HUES6 (cell line): ENCODE results near the gene POU6F2.

Experiments
- H3K27ac ChIP-seq: 2 replicates; pipeline ENCODE4 v1.7.0; 2013; ENCODE audit warnings: low read depth, mild to moderate bottlenecking, low read length, inconsistent platforms
- H3K27me3 ChIP-seq: 2 replicates; pipeline ENCODE4 v1.6.1; 2013; ENCODE audit warnings: low read length; ENCODE audit not compliant: control insufficient read depth, insufficient read depth
- H3K36me3 ChIP-seq: 2 replicates; pipeline ENCODE4 v1.6.1; 2013; ENCODE audit warnings: low read length; ENCODE audit not compliant: control insufficient read depth, insufficient read depth
- H3K4me1 ChIP-seq: 2 replicates; pipeline ENCODE4 v1.6.1; 2013; ENCODE audit warnings: low read length; ENCODE audit not compliant: control insufficient read depth, insufficient read depth
- H3K4me3 ChIP-seq: 2 replicates; pipeline ENCODE4 v1.5.1; 2013; ENCODE audit warnings: low read depth, low read length
- H3K9ac ChIP-seq: one replicate; pipeline ENCODE4 v1.6.1; 2013; ENCODE audit warnings: mild to moderate bottlenecking, low read length
- H3K9me3 ChIP-seq: 2 replicates; pipeline ENCODE4 v1.6.1; 2013; ENCODE audit warnings: low read depth, low read length; ENCODE audit not compliant: control insufficient read depth, insufficient read depth

The POU6F2 gene

DNA sequence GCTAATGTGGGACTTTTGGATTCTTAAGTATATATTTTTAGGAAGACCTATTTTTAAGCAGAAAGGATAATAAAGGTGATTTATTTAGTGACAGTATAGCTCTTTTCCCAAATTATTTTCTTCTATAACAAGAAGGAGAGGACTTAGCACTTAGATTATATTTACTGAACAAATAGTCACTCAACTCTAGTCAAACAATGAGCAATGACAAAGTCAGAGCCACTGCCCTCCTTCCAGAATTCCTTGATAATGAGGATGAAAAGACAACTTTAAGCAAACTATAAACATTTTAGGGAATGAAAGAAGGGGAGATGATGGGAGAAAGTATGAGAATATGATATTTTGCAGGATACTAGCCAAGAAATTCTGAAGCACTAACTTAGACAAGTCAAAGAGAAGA, 295.0 kb downstream of the POU6F2 start:
- Histone ChIP-seq H3K9me3 (no peaks in the 10 kb centered on the region), H3K9ac (no peak overlapping the region), H3K36me3 (no peaks in the 10 kb centered on the region), H3K27ac (no peak overlapping the region), H3K4me1 (peaks cover 8% of the 10 kb centered on the region), H3K4me3 (no peak overlapping the region), H3K27me3 (no peaks in the 10 kb centered on the region)

DNA sequence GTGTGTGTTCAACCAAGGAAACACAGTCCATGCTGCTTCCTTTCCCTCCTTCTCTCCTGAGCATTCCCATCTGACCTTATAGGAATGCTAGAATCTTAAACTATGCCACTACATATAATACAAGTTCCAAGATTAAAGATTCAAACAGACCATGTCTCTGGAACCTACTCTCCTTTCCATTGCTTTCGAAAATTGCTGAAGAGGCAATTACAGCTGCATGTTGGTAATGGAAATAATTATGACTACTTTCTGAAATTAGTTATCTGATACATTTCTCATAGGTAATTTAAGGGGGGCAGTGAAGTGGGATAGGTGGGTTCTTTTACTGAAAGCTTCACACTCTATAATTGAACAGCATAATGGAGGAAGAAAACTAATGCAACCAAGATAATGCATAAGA, 302.6 kb downstream of the POU6F2 start:
- Histone ChIP-seq H3K9ac (no peak overlapping the region), H3K27me3 (no peaks in the 10 kb centered on the region), H3K9me3 (no peaks in the 10 kb centered on the region), H3K4me1 (peaks cover 12% of the 10 kb centered on the region), H3K27ac (no peak overlapping the region), H3K36me3 (no peaks in the 10 kb centered on the region), H3K4me3 (no peak overlapping the region)

DNA sequence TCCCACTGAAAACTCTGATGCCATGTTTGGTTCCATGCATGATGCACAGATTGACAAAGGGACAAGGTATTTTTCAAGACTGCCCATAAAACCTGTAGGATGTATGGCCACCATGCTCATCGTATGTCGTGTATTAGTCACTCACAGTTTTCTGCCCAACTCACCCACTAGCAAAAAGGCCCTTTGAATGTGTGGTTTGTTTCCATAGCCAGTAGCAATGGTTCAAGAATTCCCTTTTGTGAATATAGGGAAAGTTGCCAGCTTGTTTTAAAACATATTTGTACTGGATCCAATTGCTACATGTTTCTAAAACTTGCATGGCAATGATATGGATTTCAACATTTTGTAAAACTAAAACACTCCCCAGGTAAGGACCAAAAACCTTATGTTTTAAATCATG, 307.5 kb downstream of the POU6F2 start:
- no peak overlapping the region for H3K27ac ChIP-seq
- no peak overlapping the region for H3K4me3 ChIP-seq
- H3K27me3 ChIP-seq = no peaks in the 10 kb centered on the region
- no peak overlapping the region for H3K9ac ChIP-seq
- peaks cover 12% of the 10 kb centered on the region for H3K4me1 ChIP-seq
- no peaks in the 10 kb centered on the region for H3K9me3 ChIP-seq
- no peaks in the 10 kb centered on the region for H3K36me3 ChIP-seq

DNA sequence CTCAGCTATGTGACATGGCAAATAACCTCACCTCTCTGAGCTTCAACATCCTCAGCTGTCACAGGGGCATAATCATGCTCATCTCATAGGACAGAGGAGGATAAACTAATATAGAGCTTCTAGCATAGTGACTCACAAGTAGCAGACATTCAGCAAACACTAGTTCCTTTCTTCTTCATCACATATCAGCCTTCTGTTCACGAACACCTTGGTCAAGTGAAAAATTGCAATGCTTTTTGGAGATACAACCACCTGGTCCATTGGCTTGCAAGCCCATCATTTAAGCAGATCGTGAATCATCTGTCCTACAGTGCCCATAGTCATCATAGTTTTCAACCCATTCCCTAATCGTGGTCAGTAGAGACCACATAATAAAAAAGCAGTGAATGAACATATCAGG, 310.6 kb downstream of the POU6F2 start:
- Histone ChIP-seq H3K27ac (no peak overlapping the region), H3K9me3 (no peaks in the 10 kb centered on the region), H3K4me1 (peaks cover 11% of the 10 kb centered on the region), H3K27me3 (no peaks in the 10 kb centered on the region), H3K4me3 (no peak overlapping the region), H3K36me3 (no peaks in the 10 kb centered on the region), H3K9ac (no peak overlapping the region)

GRCh38 chr7:39291628-39292410, 314.1 kb downstream of the POU6F2 start:
- Histone ChIP-seq H3K4me3 (no peak overlapping the region), H3K27ac (no peak overlapping the region), H3K27me3 (no peaks in the 10 kb centered on the region), H3K9me3 (no peaks in the 10 kb centered on the region), H3K9ac (no peak overlapping the region), H3K36me3 (no peaks in the 10 kb centered on the region), H3K4me1 (no peaks in the 10 kb centered on the region; the same call in 1 of the 2 replicates)

- Histone ChIP-seq H3K9me3 (no peaks in the 10 kb centered on the region), H3K4me1 (no peaks in the 10 kb centered on the region), H3K9ac (no peak overlapping the region), H3K36me3 (no peaks in the 10 kb centered on the region), H3K27ac (no peak overlapping the region), H3K4me3 (no peak overlapping the region), H3K27me3 (no peaks in the 10 kb centered on the region)
Measured at GRCh38 chr7:39293056-39293823, 315.5 kb downstream of the POU6F2 start.

- no peaks in the 10 kb centered on the region for H3K9me3 ChIP-seq
- no peaks in the 10 kb centered on the region for H3K27me3 ChIP-seq
- no peak overlapping the region for H3K9ac ChIP-seq
- no peak overlapping the region for H3K27ac ChIP-seq
- H3K4me1 ChIP-seq = no peaks in the 10 kb centered on the region
- no peak overlapping the region for H3K4me3 ChIP-seq
- no peaks in the 10 kb centered on the region for H3K36me3 ChIP-seq
Measured at GRCh38 chr7:39294022-39294421, 316.3 kb downstream of the POU6F2 start.

DNA sequence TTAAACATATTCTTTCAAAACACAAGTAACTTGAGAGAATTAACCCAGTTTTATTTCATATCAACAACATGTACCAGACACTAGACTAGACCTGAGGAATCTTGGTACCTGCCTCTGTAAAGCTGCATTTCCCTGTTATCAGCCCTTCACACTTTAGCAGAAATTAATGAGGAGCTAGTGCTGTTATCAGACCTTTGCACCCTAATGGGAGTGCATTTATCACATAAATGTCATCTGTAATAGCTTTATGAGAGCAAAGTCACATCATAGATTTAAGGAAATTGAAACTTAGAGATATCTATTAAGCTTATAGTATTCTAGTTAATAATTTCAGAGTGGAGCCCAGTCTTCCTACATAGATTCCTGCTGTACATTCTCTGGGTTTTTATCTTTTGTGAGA, 318.1 kb downstream of the POU6F2 start:
- no peak overlapping the region for H3K4me3 ChIP-seq
- no peaks in the 10 kb centered on the region for H3K9me3 ChIP-seq
- H3K4me1 ChIP-seq = peaks cover 6% of the 10 kb centered on the region; the same call in 1 of the 2 replicates
- no peaks in the 10 kb centered on the region for H3K27me3 ChIP-seq
- H3K27ac ChIP-seq = no peak overlapping the region
- H3K36me3 ChIP-seq = no peaks in the 10 kb centered on the region
- H3K9ac ChIP-seq = no peak overlapping the region

GRCh38 chr7:39299695-39300094, 322.0 kb downstream of the POU6F2 start:
- H3K9me3 ChIP-seq = no peaks in the 10 kb centered on the region
- no peak overlapping the region for H3K4me3 ChIP-seq
- no peaks in the 10 kb centered on the region for H3K27me3 ChIP-seq
- no peak overlapping the region for H3K9ac ChIP-seq
- no peaks in the 10 kb centered on the region for H3K36me3 ChIP-seq
- no peak overlapping the region for H3K27ac ChIP-seq
- peaks cover 6% of the 10 kb centered on the region; the same call in 1 of the 2 replicates for H3K4me1 ChIP-seq

DNA sequence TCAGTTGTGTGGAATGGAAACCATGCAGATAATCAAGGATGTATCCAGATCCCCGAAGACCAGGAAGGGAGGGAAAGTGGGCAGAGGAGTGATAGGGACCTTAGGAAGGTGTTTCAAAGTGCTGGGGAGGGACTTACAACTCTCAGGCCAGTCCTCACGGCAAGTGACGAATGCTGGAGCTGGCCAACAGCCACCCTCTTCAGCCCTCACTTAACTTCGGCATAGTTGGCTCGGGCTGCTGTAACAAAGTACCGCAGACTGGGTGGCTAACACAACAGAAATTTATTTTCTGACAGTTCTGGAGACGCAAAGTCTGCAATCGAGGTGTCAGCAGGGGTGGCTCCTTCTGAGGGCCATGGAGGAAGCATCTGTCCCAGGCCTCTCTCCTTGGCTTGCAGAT, 322.6 kb downstream of the POU6F2 start:
- no peaks in the 10 kb centered on the region for H3K36me3 ChIP-seq
- H3K9ac ChIP-seq = no peak overlapping the region
- peaks cover 6% of the 10 kb centered on the region; the same call in 1 of the 2 replicates for H3K4me1 ChIP-seq
- H3K27ac ChIP-seq = no peak overlapping the region
- no peaks in the 10 kb centered on the region for H3K27me3 ChIP-seq
- H3K9me3 ChIP-seq = no peaks in the 10 kb centered on the region
- H3K4me3 ChIP-seq = no peak overlapping the region

DNA sequence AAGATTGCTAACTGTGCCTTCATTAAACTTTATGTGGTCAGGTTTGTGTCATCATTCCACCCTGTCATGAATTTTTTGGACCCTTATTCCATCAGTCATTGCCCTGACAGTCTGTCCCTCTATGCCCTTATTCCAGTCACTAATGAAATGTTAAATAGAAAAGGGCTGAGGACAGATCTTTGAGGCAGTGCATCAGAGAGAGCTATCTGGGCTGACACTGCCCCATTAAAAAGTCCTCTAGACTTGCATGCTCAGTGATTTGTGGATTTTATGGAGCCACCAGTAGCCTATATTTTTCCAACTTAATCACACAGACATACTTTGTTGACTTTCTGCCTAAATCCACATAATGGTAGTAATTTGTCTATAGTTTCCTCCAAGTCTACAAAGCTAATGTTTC, 323.8 kb downstream of the POU6F2 start:
- Histone ChIP-seq H3K27ac (no peak overlapping the region), H3K9ac (no peak overlapping the region), H3K4me3 (no peak overlapping the region), H3K9me3 (no peaks in the 10 kb centered on the region), H3K4me1 (peaks cover 6% of the 10 kb centered on the region; the same call in 1 of the 2 replicates), H3K27me3 (no peaks in the 10 kb centered on the region), H3K36me3 (no peaks in the 10 kb centered on the region)
